GM21723 (cell line): ENCODE results near the gene KAZN.

Experiments
- ATAC-seq: cut with Tn5 transposase; IDR thresholded peaks from one replicate; pipeline ENCODE4 v1.9.1; 2021; ENCODE audit warnings: mild to moderate bottlenecking, moderate library complexity; ENCODE audit not compliant: unreplicated experiment

The KAZN gene

GRCh38 chr1:14812189-14812588 lies 213.7 kb downstream of the KAZN start:
- ATAC-seq: no peak

DNA sequence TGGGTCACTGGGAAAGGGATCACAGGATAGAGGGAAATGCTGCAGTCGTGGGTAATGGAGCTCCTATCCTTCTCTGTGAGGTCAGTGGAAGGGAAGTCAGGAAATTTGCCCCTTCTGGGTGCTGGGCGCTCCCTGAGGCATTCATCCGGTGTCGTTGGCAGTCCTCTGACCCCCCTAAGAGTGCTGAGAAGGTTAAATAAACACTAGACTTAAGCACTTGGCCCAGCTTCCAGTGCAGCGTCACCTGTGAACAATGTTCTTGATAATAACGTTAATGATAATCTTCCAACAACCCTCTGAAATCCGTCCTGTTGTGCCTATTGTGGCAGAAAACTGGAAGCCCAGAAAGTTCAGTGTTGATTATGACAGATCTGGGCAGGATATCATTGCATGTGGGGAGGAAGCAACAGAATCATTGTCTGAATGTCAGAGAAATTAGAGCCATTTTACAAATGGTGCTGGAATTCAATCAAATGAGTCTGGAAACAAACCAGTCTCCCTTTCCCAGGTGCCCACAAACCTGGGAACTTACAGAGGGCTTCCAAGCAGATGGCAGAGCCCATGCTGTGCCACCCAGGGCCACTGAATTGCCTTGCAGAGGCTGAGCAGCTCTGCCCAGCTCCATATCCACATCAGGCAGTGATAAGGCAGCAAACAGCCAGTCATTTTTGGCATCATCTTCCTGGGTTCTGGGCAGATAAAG lies 216.8 kb downstream of the KAZN start:
- no peak for ATAC-seq

- no peak for ATAC-seq
These were observed 219.0 kb downstream of the KAZN start for GRCh38 chr1:14817223-14818170.

DNA sequence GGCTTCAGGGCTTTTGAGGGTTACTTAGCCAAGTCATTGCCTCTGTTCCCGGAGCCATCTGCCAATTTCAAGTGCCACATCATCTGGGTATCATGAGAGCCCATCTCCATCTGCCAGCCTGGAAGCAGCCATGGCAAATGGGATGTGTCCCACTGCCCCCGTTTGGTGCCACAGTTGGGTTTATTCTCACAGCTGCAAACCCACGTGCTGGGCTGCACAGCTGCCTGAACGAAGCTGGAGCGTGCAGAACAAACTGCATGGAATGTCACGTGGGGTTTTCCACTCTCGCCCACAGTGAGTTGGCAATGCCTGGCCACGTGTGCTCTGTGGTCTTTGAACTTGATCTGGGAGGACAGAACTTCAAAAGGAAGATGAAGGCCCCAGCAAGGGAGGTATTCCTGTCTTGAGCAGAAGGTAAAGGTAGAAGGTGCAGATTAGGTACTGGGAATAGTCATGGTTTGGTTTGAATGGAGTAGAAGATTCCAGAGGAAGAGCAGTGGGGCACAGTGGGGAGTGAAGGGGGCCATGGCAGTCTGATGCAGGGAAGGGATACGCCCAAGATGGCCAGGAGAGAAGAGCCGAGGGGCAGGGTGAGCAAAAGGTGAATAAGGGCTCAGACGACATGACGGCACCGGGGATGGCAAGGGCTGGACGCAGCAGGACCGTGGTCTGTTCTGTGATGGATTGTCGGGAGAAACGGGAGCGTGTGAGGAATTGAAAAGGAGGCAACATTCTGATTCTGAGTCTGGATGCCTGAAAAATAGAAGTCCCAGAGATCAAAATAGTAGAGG lies 222.0 kb downstream of the KAZN start:
- ATAC-seq: no peak

- ATAC-seq: no peak
These were observed 224.0 kb downstream of the KAZN start for GRCh38 chr1:14822493-14822892.

DNA sequence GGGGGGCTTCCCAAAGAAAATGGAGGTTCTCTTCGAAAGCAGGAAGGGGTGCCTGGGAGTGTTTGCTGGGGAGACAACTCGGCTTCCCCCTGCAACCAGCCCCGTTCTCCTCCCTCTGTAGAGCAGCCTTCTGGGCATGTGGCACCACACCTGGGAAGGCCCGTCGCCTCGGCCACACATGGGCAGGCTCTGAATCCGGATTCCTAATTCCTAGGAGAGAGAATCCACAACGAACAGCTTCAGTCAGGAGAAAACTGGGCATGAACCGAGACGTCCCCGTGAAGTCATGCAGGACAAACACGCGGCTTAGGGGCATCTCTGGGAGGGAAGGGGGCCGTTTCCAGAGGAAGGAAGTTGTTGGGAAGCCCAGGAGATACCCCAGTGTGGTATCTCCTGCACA lies 224.5 kb downstream of the KAZN start:
- ATAC-seq: no peak

DNA sequence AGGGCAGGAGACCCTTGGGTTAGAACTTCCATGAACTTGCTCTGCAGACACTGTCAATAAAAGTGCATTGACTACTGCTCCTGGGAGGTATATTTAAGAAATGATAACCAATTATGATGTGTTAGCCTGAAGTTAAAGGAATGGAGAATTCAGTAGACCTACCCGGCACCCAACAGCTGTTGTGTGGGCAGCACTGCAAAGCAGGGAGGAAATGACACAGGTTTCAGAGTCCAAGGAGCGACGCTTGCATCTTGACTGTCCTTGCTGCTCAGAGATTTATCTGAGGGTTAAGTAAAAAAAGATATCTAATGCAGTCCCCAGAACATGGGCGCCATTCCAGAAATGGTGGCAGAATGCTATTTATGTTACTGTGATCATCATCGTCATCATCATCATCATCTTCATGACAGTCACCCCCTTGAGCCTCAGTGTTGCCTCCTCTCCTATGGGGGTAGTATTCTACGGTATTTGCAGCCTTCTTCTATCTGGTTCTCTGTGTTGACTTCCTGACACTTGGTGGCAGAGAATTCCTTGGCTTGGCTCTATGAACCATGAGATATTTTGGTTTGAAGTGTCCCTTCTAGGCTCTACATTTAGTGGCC lies 225.9 kb downstream of the KAZN start:
- no peak for ATAC-seq

DNA sequence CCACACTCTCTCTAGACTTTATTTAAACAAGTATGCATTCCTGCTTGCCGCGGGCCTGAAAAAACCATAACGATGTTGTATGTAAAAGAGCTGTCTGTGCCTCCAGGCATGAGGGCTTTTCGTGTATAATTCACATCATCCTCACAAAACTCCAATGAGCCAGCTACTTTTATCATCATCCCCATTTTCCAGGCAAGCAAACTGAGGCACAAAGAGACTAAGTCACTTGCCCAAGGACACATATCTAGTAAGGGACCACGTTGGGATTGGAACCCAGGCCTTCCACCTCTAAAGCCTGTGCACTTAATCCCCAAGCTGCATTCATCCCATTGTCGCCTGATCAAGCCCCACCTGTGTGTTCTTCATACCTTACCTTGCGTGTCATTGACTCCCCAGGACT lies 226.9 kb downstream of the KAZN start:
- no peak for ATAC-seq

GRCh38 chr1:14826172-14826636 lies 227.7 kb downstream of the KAZN start:
- ATAC-seq: no peak

DNA sequence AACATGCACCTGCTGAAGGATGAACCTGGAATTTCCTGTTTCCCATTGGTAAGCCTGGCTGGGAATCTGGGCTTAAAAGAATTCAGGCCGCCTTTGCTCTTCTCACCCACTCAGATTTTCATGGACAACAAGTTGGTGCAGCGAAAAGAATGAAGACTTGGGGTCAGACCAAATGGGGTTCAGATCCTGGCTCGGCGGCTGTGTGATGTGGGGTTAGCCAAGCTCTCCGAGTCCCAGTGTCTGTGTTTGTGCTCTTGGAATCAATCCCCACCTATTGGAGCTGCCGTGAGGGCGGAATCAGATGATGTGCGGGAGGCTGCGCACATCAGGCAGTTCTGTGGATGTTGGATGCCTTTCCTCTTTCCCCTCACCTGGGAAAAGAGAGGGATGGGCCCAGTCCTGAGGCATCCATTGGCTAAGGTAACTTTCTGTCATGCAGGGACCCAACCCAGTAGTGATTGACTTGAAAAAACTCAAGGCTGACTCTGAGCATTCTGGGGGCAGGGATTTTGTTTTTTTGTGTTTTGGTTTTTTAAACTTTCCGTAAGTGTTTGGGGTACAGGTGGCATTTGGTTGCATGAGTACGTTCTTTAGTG lies 228.3 kb downstream of the KAZN start:
- ATAC-seq: no peak

DNA sequence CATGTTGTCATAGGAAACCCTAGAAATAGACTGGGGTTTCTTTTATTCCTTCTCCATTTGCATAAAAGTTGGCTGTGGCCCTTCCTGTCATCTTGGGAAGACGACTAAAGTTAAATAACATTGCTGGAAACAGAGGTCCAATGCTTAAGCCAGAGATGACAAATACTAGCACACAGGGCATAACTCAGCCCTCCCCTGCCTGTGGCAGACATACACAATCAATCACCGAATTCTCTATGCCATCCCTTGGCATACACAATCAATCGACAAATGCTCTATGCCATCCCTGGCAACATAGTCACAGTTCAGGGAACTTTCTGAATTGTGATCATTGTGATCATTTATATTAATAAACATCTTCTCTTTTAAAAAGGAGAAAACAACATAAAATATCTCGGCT lies 229.4 kb downstream of the KAZN start:
- ATAC-seq: no peak

- ATAC-seq: no peak
These were observed 230.2 kb downstream of the KAZN start for GRCh38 chr1:14828665-14829064.

GRCh38 chr1:14835725-14836124 lies 237.2 kb downstream of the KAZN start:
- no peak for ATAC-seq

- ATAC-seq: no peak
These were observed 238.1 kb downstream of the KAZN start for GRCh38 chr1:14836426-14837140.

GRCh38 chr1:14840374-14840773 lies 241.9 kb downstream of the KAZN start:
- ATAC-seq: no peak

DNA sequence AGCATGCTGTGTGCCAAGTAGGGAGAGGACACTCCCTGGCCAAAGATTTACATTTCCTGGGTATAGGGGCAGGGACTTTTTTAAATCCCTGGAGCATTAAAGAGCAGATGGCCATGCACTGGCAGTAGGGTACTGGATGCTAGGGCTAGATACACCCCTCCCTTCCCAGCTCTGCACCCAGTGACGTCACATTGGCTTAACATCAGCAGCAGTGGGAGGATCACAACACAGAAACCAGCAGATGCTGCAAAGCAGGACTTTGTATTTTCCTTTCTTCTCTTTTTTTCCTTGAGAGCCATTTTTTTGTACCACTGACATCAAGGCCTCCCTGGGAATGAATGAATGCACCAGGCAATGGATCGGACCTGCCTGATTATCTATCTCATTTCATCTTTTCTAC lies 243.0 kb downstream of the KAZN start:
- ATAC-seq: no peak

- ATAC-seq: no peak
These were observed 243.5 kb downstream of the KAZN start for GRCh38 chr1:14841951-14842350.

DNA sequence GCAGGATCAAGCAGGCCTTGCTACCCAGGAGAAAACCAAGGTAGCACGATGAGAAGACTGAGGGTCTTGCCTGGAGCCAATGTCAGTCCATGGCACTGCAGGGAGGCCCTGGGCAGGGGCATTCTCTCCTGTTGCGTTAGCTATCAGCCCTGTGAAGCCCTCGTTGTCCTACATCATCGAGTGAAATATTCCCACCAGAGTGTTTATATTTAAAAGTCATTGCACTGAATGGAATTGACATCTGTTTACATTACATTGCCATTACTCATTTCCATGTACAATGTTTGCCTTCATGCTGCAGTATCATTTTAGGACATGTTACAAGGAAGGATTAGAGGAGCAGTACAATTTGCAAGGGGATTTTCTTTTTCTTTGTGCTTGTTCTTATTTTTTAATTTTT lies 243.9 kb downstream of the KAZN start:
- no peak for ATAC-seq

DNA sequence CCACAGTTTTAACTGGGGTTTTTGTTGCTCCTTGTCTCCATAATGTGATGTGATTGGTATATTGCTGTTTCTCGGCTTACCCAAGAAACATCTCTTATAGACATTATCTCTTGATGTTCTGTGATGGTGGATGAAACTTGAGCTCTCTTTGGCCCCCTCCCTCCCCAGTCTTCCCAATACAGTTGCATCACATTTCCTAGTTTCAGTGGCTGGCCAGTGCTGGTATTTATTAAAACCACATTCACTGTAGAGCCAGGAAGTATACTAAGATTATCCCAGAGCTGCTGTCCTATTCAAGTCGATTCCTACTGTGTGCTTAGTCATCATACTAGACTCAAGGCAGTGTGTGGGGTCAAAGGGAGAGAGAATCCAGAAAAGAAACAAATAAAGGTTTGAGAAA lies 244.4 kb downstream of the KAZN start:
- no peak for ATAC-seq

DNA sequence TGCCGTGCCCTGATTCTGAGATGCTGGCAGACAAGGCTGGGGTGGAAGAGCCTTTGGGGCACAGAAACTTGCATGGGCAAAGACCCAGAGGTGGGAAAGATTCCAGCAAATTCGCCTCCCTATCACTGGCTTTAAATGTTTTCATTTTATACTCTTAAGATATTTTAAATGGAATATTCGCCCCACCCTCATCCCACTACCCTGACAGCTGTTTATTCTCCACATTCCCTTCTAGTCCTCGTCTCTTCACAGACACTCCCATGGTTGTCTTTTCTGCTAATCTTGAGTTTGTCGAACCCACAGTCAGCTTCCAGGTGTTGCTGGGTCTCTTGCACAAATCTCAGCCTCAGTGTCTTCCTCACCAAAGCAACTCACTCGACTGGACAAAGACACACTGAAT lies 245.0 kb downstream of the KAZN start:
- no peak for ATAC-seq
